VCaP (cell line): ENCODE data around the gene BMPER.
A peak's percentile ranks its signal among the peaks of the same experiment; 100 is the strongest.

Experiments used
- H3K27ac ChIP-seq: fragments of 450-650 bp; 2 replicates; pipeline ENCODE4 v1.5.1; 2017
- CTCF ChIP-seq: fragments of 450-650 bp; conservative IDR thresholded peaks from 2 replicates; pipeline ENCODE4 v1.5.1; 2017; ENCODE audit warnings: mild to moderate bottlenecking, moderate library complexity

Gene BMPER

GRCh38 chr7:34168013-34168412 lies 262.7 kb downstream of the BMPER start:
- H3K27ac ChIP-seq, result no peak overlapping the region
- TF ChIP-seq CTCF, result no peak

- H3K27ac ChIP-seq, result peak overlapping the region; percentile 34; the same call in 1 of the 2 replicates
These were observed 269.6 kb downstream of the BMPER start for GRCh38 chr7:34174688-34175616.

- H3K27ac ChIP-seq, result peak overlapping the region; percentile 34; the same call in 1 of the 2 replicates
- no peak for TF ChIP-seq CTCF
These were observed 270.5 kb downstream of the BMPER start for GRCh38 chr7:34175837-34176236.

GRCh38 chr7:34177476-34177875 lies 272.1 kb downstream of the BMPER start:
- H3K27ac ChIP-seq, result no peak overlapping the region
- TF ChIP-seq CTCF, result no peak

- no peak for TF ChIP-seq CTCF
- H3K27ac ChIP-seq, result no peak overlapping the region
These were observed 276.1 kb downstream of the BMPER start for GRCh38 chr7:34181271-34181958.

GRCh38 chr7:34184466-34184865 lies 279.1 kb downstream of the BMPER start:
- no peak overlapping the region for H3K27ac ChIP-seq
- TF ChIP-seq CTCF, result no peak

- no peak for TF ChIP-seq CTCF
These were observed 282.5 kb downstream of the BMPER start for GRCh38 chr7:34187798-34188307.

More at GRCh38 chr7:34187798-34188307, 282.5 kb downstream of the BMPER start:
- H3K27ac ChIP-seq, result no peak overlapping the region
